Endothelial cell of umbilical vein (primary cell): Measurements from ENCODE around the gene NPIPB6. TPM values are rescaled to one million over a fixed set of nuclear protein-coding genes. Genes with fewer than 3 reads are reported as not detected.

Experiments
- BruUV-seq: library from RNA; stranded (reverse); fragments of 400-500 nt; replicated peaks from 2 replicates; lab custom pipeline; 2021; lab: Mats Ljungman, UMichigan
- CTCF ChIA-PET: fragments of 300-600, 350-600 bp; sonication (Branson Sonifier 250); formaldehyde crosslinking; loops from one replicate; lab custom pipeline; 2021; ENCODE audit warnings: antibody characterized with exemption, inconsistent platforms; lab: Charles Lee
- POLR2A ChIA-PET: fragments of 300-600, 350-600 bp; sonication (Branson Sonifier 250); formaldehyde crosslinking; loops from one replicate; lab custom pipeline; 2021; ENCODE audit warnings: antibody characterized with exemption, inconsistent platforms; lab: Charles Lee
- DNase-seq: peaks from one replicate; pipeline ENCODE4 v3.0.0-alpha.2; 2011; ENCODE audit warnings: low read depth, low spot score
- FAIRE-seq: peaks from 2 replicates; lab custom pipeline; 2011; peaks lifted over from hg19 to GRCh38; lab: Jason Lieb, UNC
- H2AFZ ChIP-seq: 2 replicates; pipeline ENCODE4 v1.6.0; 2012; ENCODE audit warnings: low read depth, low read length, control low read depth, inconsistent platforms
- H3K27ac ChIP-seq: 2 replicates; pipeline ENCODE4 v1.5.1; 2011; ENCODE audit warnings: low read depth, mild to moderate bottlenecking, control low read depth, low read length, moderate library complexity; ENCODE audit not compliant: insufficient read depth
- H3K27me3 ChIP-seq, 2 experiments: 2 replicates each; pipeline versions ENCODE4 v1.6.0 to v1.6.1; 2011; ENCODE audit warnings: low read length in 2 of 2, mixed read lengths in 1 of 2; ENCODE audit not compliant: control insufficient read depth in 2 of 2, insufficient read depth in 2 of 2
- H3K36me3 ChIP-seq, 2 experiments: 2 replicates in 1 of 2; 3 replicates in 1 of 2; pipeline ENCODE4 v1.5.1; 2011; ENCODE audit warnings: low read length in 2 of 2, mild to moderate bottlenecking in 1 of 2, moderate library complexity in 1 of 2; ENCODE audit not compliant: control insufficient read depth in 2 of 2, insufficient read depth in 2 of 2; ENCODE audit errors: extremely low read depth in 1 of 2
- H3K4me1 ChIP-seq: 3 replicates; pipeline ENCODE4 v1.5.1; 2011; ENCODE audit warnings: mild to moderate bottlenecking, low read length; ENCODE audit not compliant: control insufficient read depth, insufficient read depth; ENCODE audit errors: extremely low read depth
- H3K4me2 ChIP-seq: 2 replicates; pipeline ENCODE4 v1.6.1; 2011; ENCODE audit warnings: low read length, control low read depth, mixed read lengths; ENCODE audit not compliant: insufficient read depth
- H3K4me3 ChIP-seq, 3 experiments: fragments of 200-600 bp in 1 of 3; sonication (generic), shearing (Covaris generic) in 1 of 3; replicated peaks in 1 of 3; 2 replicates each; pipeline ENCODE4 v1.5.1; 2011 to 2016; ENCODE audit warnings: control low read depth in 3 of 3, low read length in 3 of 3, mild to moderate bottlenecking in 2 of 3, inconsistent platforms in 1 of 3, low read depth in 1 of 3, moderate library complexity in 1 of 3; ENCODE audit not compliant: insufficient read depth in 1 of 3
- H3K79me2 ChIP-seq: 2 replicates; pipeline ENCODE4 v1.6.0; 2012; ENCODE audit warnings: low read length, inconsistent platforms; ENCODE audit not compliant: control insufficient read depth, insufficient read depth
- H3K9ac ChIP-seq: replicated peaks from 2 replicates; pipeline ENCODE3; 2011; ENCODE audit warnings: low read length, control low read depth; ENCODE audit not compliant: insufficient read depth; ENCODE audit errors: extremely low read depth
- H3K9me1 ChIP-seq: replicated peaks from 3 replicates; pipeline ENCODE4 v1.6.0; 2011; ENCODE audit warnings: mild to moderate bottlenecking, low read length; ENCODE audit not compliant: control insufficient read depth, insufficient read depth; ENCODE audit errors: extremely low read depth
- H3K9me3 ChIP-seq: replicated peaks from 2 replicates; pipeline ENCODE4 v1.5.1; 2012; ENCODE audit warnings: low read length, inconsistent platforms; ENCODE audit not compliant: control insufficient read depth, insufficient read depth
- H4K20me1 ChIP-seq: replicated peaks from 2 replicates; pipeline ENCODE3; 2011; ENCODE audit warnings: mild to moderate bottlenecking, low read length; ENCODE audit not compliant: control insufficient read depth, insufficient read depth; ENCODE audit errors: extremely low read depth
- EZH2 ChIP-seq: IDR thresholded peaks from 2 replicates; pipeline ENCODE4 v1.6.1; 2012; ENCODE audit warnings: borderline replicate concordance, low read depth, mild to moderate bottlenecking, moderate library complexity, low read length, inconsistent platforms; ENCODE audit not compliant: severe bottlenecking
- FOS ChIP-seq: IDR thresholded peaks from 2 replicates; pipeline ENCODE4 v1.6.1; 2011; ENCODE audit warnings: mild to moderate bottlenecking, low read length, moderate library complexity, borderline replicate concordance; ENCODE audit not compliant: insufficient read depth
- GATA2 ChIP-seq: IDR thresholded peaks from 2 replicates; pipeline ENCODE4 v1.7.0; 2011; ENCODE audit warnings: low read depth, mild to moderate bottlenecking, moderate library complexity, mixed read lengths, low read length; ENCODE audit not compliant: insufficient read length, insufficient read depth
- JUN ChIP-seq: IDR thresholded peaks from 2 replicates; pipeline ENCODE4 v1.6.1; 2011; ENCODE audit warnings: borderline replicate concordance, low read depth; ENCODE audit not compliant: insufficient read length, insufficient read depth
- MYC ChIP-seq: IDR thresholded peaks from one replicate; pipeline ENCODE4 v1.6.1; 2011; ENCODE audit warnings: mild to moderate bottlenecking, low read depth, low read length
- POLR2A ChIP-seq: IDR thresholded peaks from 2 replicates; pipeline ENCODE4 v1.6.1; 2012; ENCODE audit warnings: low read depth, mild to moderate bottlenecking, control low read depth, low read length
- POLR2AphosphoS5 ChIP-seq: IDR thresholded peaks from 2 replicates; pipeline ENCODE4 v1.6.1; 2012; ENCODE audit warnings: low read depth, mild to moderate bottlenecking, control low read depth, low read length, moderate library complexity; ENCODE audit not compliant: insufficient read depth
- dilution Hi-C: fragments of 300-500 bp; cut with MboI; formaldehyde crosslinking; loops from one replicate; pipeline ENCODE4 v1.15.0; 2019; ENCODE audit warnings: low sequenced_read_pairs; ENCODE audit not compliant: extremely low pct_ligation_motif_present
- intact Hi-C: fragments of 100-400 bp; cut with micrococcal nuclease; formaldehyde crosslinking; loops from one replicate; pipeline ENCODE4 v1.10.0; 2022
- polyA plus RNA-seq, 4 experiments: library from polyadenylated mRNA; depleted of rRNA in 3 of 4; stranded (reverse) in 3 of 4; unstranded in 1 of 4; fragments of >200 nt; gene quantifications; 2 replicates each; pipeline versions ENCODE4 v1.2.1 to v1.2.3, GENCODE V29; 2011 to 2012; ENCODE audit warnings: missing spikeins in 1 of 4
- total RNA-seq: library from RNA; stranded (reverse); gene quantifications from 2 replicates; pipeline ENCODE4 v1.2.3, GENCODE V29; 2021
- TF ChIP-seq, protein P1 (sequence below): IDR thresholded peaks from 2 replicates; pipeline ENCODE4 v1.6.1; 2011; ENCODE audit not compliant: insufficient read depth, insufficient read length
- TF ChIP-seq, protein P2 (sequence below), 2 donors: IDR thresholded peaks; 1 replicate in 1 of 2; 2 replicates in 1 of 2; pipeline ENCODE4 v1.5.1; 2011; ENCODE audit warnings: low read length in 2 of 2, mild to moderate bottlenecking in 2 of 2, moderate library complexity in 2 of 2, control low read depth in 1 of 2, inconsistent platforms in 1 of 2, low read depth in 1 of 2; ENCODE audit not compliant: insufficient read depth in 1 of 2; ENCODE audit errors: extremely low read depth in 1 of 2

NPIPB6 gene
- total and polyA plus RNA-seq, 2 donors (not counting 3 experiments of a cell fraction or from before 2014, with no cell fraction given) = 5.0 TPM; not detected in 1

DNA sequence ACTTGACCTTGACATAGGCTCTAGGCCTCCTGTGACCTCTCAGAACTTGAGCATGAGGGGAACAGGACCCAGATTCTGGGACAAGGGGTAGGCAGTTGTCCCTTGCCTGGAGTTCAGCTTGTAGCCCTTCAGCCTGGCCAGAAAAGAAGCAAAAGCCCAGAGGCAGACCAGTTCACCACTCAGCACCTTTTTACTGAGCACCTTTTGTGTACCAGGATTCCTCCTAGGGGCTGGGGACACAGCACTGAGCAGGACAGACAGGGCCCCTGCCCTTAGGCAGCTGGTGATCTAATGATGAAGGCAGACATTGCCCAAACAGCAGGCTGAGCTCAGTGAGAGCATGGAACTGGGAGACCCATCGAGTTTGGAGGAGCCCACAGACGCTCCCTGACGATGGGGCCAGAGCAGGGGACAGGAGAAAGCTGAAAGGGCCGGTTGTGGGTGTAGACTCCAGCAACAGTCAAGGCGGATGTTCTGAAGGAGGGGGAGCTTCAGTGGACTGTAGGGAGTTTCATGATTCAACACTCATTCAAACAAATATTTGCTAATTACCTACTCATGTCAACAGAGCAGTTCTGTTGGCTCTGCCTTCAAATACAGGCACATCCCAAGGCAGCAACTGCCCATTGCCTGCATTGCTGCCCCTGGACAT, 38.9 kb downstream of the NPIPB6 start:
- no peaks in the 10 kb centered on the region for H3K9me1 ChIP-seq
- H4K20me1 ChIP-seq = no peaks in the 10 kb centered on the region
- ChIA-PET POLR2A (no interaction called here), CTCF (interaction anchor here (0.5 to 0.7 kb wide), 2 partner anchors 83 to 270 kb away, joined by 3 read pairs; no protein-coding TSS in a partner anchor)
- H3K4me1 ChIP-seq = no peaks in the 10 kb centered on the region
- FAIRE-seq (no peak), DNase-seq (no peak)
- H3K9ac ChIP-seq = no peak overlapping the region
- dilution Hi-C loops = no loop called here
- no TSS peak for BruUV-seq
- intact Hi-C loops = loop anchor here (5.0 kb wide), 1 partner anchor 293 kb away; no protein-coding TSS in a partner anchor
- no peak overlapping the region for H3K4me2 ChIP-seq
- H3K4me3 ChIP-seq = no peak overlapping the region
- no peaks in the 10 kb centered on the region for H3K79me2 ChIP-seq
- no peak for TF ChIP-seq POLR2AphosphoS5
- TF ChIP-seq JUN = no peak
- TF ChIP-seq FOS = no peak
- no peak for TF ChIP-seq GATA2
- TF ChIP-seq EZH2 = no peak
- no peak for TF ChIP-seq MYC
- TF ChIP-seq, protein P1, sequence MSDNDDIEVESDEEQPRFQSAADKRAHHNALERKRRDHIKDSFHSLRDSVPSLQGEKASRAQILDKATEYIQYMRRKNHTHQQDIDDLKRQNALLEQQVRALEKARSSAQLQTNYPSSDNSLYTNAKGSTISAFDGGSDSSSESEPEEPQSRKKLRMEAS = no peak
- TF ChIP-seq POLR2A = no peak
- TF ChIP-seq, protein P2, sequence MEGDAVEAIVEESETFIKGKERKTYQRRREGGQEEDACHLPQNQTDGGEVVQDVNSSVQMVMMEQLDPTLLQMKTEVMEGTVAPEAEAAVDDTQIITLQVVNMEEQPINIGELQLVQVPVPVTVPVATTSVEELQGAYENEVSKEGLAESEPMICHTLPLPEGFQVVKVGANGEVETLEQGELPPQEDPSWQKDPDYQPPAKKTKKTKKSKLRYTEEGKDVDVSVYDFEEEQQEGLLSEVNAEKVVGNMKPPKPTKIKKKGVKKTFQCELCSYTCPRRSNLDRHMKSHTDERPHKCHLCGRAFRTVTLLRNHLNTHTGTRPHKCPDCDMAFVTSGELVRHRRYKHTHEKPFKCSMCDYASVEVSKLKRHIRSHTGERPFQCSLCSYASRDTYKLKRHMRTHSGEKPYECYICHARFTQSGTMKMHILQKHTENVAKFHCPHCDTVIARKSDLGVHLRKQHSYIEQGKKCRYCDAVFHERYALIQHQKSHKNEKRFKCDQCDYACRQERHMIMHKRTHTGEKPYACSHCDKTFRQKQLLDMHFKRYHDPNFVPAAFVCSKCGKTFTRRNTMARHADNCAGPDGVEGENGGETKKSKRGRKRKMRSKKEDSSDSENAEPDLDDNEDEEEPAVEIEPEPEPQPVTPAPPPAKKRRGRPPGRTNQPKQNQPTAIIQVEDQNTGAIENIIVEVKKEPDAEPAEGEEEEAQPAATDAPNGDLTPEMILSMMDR (IDR thresholded peaks at IDR 0.05; ENCODE audit: extremely low read depth in 1 of 2, insufficient read depth in 1 of 2, low read depth in 1 of 2, low read length in 2 of 2) = no peak
- H3K27me3 ChIP-seq = no peaks in the 10 kb centered on the region
- no peaks in the 10 kb centered on the region for H3K9me3 ChIP-seq
- H2AFZ ChIP-seq = no peak overlapping the region
- no peak overlapping the region for H3K27ac ChIP-seq
- H3K36me3 ChIP-seq = no peaks in the 10 kb centered on the region
